Activated CD4-positive, CD25-positive, alpha-beta regulatory T cell (primary cell): ENCODE results near the gene SIRPG.
A peak's percentile ranks its signal among the peaks of the same experiment; 100 is the strongest.
"Not testable (repeated sequence)": the region's sequence is repeated elsewhere in the genome, so short reads cannot be mapped to it uniquely, and the experiment has no call there.

Experiments used
- DNase-seq, 4 experiments: peaks; one replicate each; lab custom pipeline; 2025; lab: John Stamatoyannopoulos, UW

SIRPG gene

GRCh38 chr20:1657556-1658334 lies at the start of gene SIRPG:
Gene SIRPG, minus strand, starts transcription at chr20:1657779. Its CDS starts 65 bp downstream, at chr20:1657714.
- DNase-seq, result peak in 1 of 4 experiments; percentile 6

- not testable (repeated sequence) for DNase-seq
Measured at GRCh38 chr20:1706887-1707286, 49.3 kb upstream of the SIRPG start.

- DNase-seq, result no peak
Measured at GRCh38 chr20:1706079-1706478, 48.5 kb upstream of the SIRPG start.

- no peak for DNase-seq
Measured at GRCh38 chr20:1702855-1703254, 45.3 kb upstream of the SIRPG start.

- no peak for DNase-seq
Measured at GRCh38 chr20:1702328-1702727, 44.7 kb upstream of the SIRPG start.

- no peak for DNase-seq
Measured at GRCh38 chr20:1700990-1701389, 43.4 kb upstream of the SIRPG start.

- no peak for DNase-seq
Measured at GRCh38 chr20:1697592-1697991, 40.0 kb upstream of the SIRPG start.

- no peak for DNase-seq
Measured at GRCh38 chr20:1696521-1697209, 39.1 kb upstream of the SIRPG start.

GRCh38 chr20:1694672-1695071 lies 37.1 kb upstream of the SIRPG start:
- DNase-seq, result no peak

- DNase-seq, result no peak
Measured at GRCh38 chr20:1693427-1693826, 35.8 kb upstream of the SIRPG start.

GRCh38 chr20:1689721-1690120 lies 32.1 kb upstream of the SIRPG start:
- no peak for DNase-seq

GRCh38 chr20:1688886-1689538 lies 31.4 kb upstream of the SIRPG start:
- no peak for DNase-seq

GRCh38 chr20:1687053-1687452 lies 29.5 kb upstream of the SIRPG start:
- DNase-seq, result no peak

GRCh38 chr20:1686151-1686748 lies 28.7 kb upstream of the SIRPG start:
- DNase-seq, result no peak

- no peak for DNase-seq
Measured at GRCh38 chr20:1685304-1686052, 27.9 kb upstream of the SIRPG start.

- DNase-seq, result no peak
Measured at GRCh38 chr20:1684872-1685271, 27.3 kb upstream of the SIRPG start.

- no peak for DNase-seq
Measured at GRCh38 chr20:1676650-1677049, 19.1 kb upstream of the SIRPG start.

- DNase-seq, result no peak
Measured at GRCh38 chr20:1674990-1675780, 17.6 kb upstream of the SIRPG start.

GRCh38 chr20:1674361-1674760 lies 16.8 kb upstream of the SIRPG start:
- peak in 2 of 4 experiments; percentile 36 to 61 for DNase-seq

GRCh38 chr20:1673424-1673823 lies 15.8 kb upstream of the SIRPG start:
- no peak for DNase-seq

GRCh38 chr20:1672728-1673127 lies 15.1 kb upstream of the SIRPG start:
- DNase-seq, result no peak
